GM19395 (cell line): ENCODE results near the gene ERVFRD-1.

Experiments used
- ATAC-seq: cut with Tn5 transposase; IDR thresholded peaks from one replicate; pipeline ENCODE4 v1.9.1; 2021; ENCODE audit warnings: mild to moderate bottlenecking, moderate library complexity; ENCODE audit not compliant: unreplicated experiment

ERVFRD-1 gene

GRCh38 chr6:11110921-11111768 lies at the start of gene ERVFRD-1:
Gene ERVFRD-1, minus strand, starts transcription at chr6:11111725. Its CDS starts 6,415 bp downstream, at chr6:11105310.
- ATAC-seq: no peak

GRCh38 chr6:11160199-11160598 lies 48.7 kb upstream of the ERVFRD-1 start:
- no peak for ATAC-seq

- ATAC-seq: no peak
Measured at GRCh38 chr6:11155589-11155988, 44.1 kb upstream of the ERVFRD-1 start.

GRCh38 chr6:11153447-11153846 lies 41.9 kb upstream of the ERVFRD-1 start:
- ATAC-seq: no peak

GRCh38 chr6:11152581-11152980 lies 41.1 kb upstream of the ERVFRD-1 start:
- no peak for ATAC-seq

GRCh38 chr6:11151488-11151887 lies 40.0 kb upstream of the ERVFRD-1 start:
- no peak for ATAC-seq

GRCh38 chr6:11149551-11149950 lies 38.0 kb upstream of the ERVFRD-1 start:
- ATAC-seq: no peak

- no peak for ATAC-seq
Measured at GRCh38 chr6:11146117-11146826, 34.7 kb upstream of the ERVFRD-1 start.

- ATAC-seq: peak; percentile 88
Measured at GRCh38 chr6:11144393-11144851, 32.9 kb upstream of the ERVFRD-1 start.

GRCh38 chr6:11143394-11144371 lies 32.2 kb upstream of the ERVFRD-1 start:
- no peak for ATAC-seq

- no peak for ATAC-seq
Measured at GRCh38 chr6:11142296-11143027, 30.9 kb upstream of the ERVFRD-1 start.

- ATAC-seq: no peak
Measured at GRCh38 chr6:11141295-11141694, 29.8 kb upstream of the ERVFRD-1 start.

GRCh38 chr6:11140056-11140455 lies 28.5 kb upstream of the ERVFRD-1 start:
- no peak for ATAC-seq

GRCh38 chr6:11139051-11139960 lies 27.8 kb upstream of the ERVFRD-1 start:
- ATAC-seq: no peak

GRCh38 chr6:11136809-11137208 lies 25.3 kb upstream of the ERVFRD-1 start:
- ATAC-seq: no peak

- ATAC-seq: no peak
Measured at GRCh38 chr6:11133281-11133680, 21.8 kb upstream of the ERVFRD-1 start.

- no peak for ATAC-seq
Measured at GRCh38 chr6:11132194-11132888, 20.8 kb upstream of the ERVFRD-1 start.

- ATAC-seq: no peak
Measured at GRCh38 chr6:11130605-11131004, 19.1 kb upstream of the ERVFRD-1 start.
